MCF 10A (cell line): Measurements from ENCODE around the gene ATP7B. TPM values are rescaled to one million over a fixed set of nuclear protein-coding genes. Genes with fewer than 3 reads are reported as not detected.

Experiments used
- BruUV-seq: library from RNA; stranded (reverse); fragments of 400-500 nt; replicated peaks from 2 replicates; lab custom pipeline; 2021; lab: Mats Ljungman, UMichigan
- CTCF ChIA-PET: fragments of 300-600 bp; sonication (Branson Sonifier 250); formaldehyde crosslinking; extraction: SDS; loops from one replicate; lab custom pipeline; 2021; ENCODE audit warnings: antibody characterized with exemption, inconsistent platforms; lab: Yijun Ruan, JAX
- POLR2A ChIA-PET: fragments of 300-600, 350-650 bp; sonication (Branson Sonifier 250); formaldehyde crosslinking; extraction: SDS; loops from one replicate; lab custom pipeline; 2020; ENCODE audit warnings: antibody characterized with exemption, inconsistent platforms; lab: Yijun Ruan, JAX
- DNase-seq: peaks from one replicate; pipeline ENCODE4 v3.0.0-alpha.2; 2018; ENCODE audit not compliant: unreplicated experiment
- H3K27ac Mint-ChIP-seq: one replicate; pipeline ENCODE4 v1.8.0; 2022; ENCODE audit warnings: mild to moderate bottlenecking, low read depth, mixed read lengths; ENCODE audit not compliant: unreplicated experiment
- H3K27me3 Mint-ChIP-seq: one replicate; pipeline ENCODE4 v1.8.0; 2022; ENCODE audit warnings: mixed read lengths; ENCODE audit not compliant: insufficient read depth, unreplicated experiment
- H3K36me3 Mint-ChIP-seq: one replicate; pipeline ENCODE4 v1.8.0; 2022; ENCODE audit warnings: mild to moderate bottlenecking, moderate library complexity, mixed read lengths; ENCODE audit not compliant: insufficient read depth, unreplicated experiment
- H3K4me1 Mint-ChIP-seq: one replicate; pipeline ENCODE4 v1.8.0; 2022; ENCODE audit warnings: mixed read lengths; ENCODE audit not compliant: insufficient read depth, unreplicated experiment
- H3K4me3 Mint-ChIP-seq: one replicate; pipeline ENCODE4 v1.8.0; 2022; ENCODE audit warnings: mild to moderate bottlenecking, moderate library complexity, mixed read lengths; ENCODE audit not compliant: unreplicated experiment
- H3K9me3 Mint-ChIP-seq: one replicate; pipeline ENCODE4 v1.8.0; 2022; ENCODE audit warnings: mixed read lengths; ENCODE audit not compliant: unreplicated experiment
- CTCF ChIP-seq: fragments of 200-600 bp; IDR thresholded peaks from one replicate; pipeline ENCODE4 v1.8.0; 2022; ENCODE audit warnings: antibody characterized with exemption, mild to moderate bottlenecking; ENCODE audit not compliant: unreplicated experiment
- intact Hi-C: fragments of 100-400 bp; cut with micrococcal nuclease; formaldehyde crosslinking; loops from 2 replicates; pipeline ENCODE4 v1.14.1; 2022
- total RNA-seq: library from RNA; stranded (reverse); gene quantifications from 2 replicates; pipeline ENCODE4 v1.2.3, GENCODE V29; 2022

ATP7B gene
- total RNA-seq, 1 experiment from 2014 or later, result 3.2 TPM

- no peak overlapping the region for H3K27ac Mint-ChIP-seq
- H3K27me3 Mint-ChIP-seq, result no peaks in the 10 kb centered on the region
- H3K36me3 Mint-ChIP-seq, result peaks cover 8% of the 10 kb centered on the region
- POLR2A ChIA-PET, result interaction anchor here (0.6 kb wide), 1 partner anchor 160 kb away, joined by 3 read pairs; no protein-coding TSS in a partner anchor
- DNase-seq, result no peak
- CTCF ChIA-PET, result no interaction called here
- TF ChIP-seq CTCF, result no peak
- no peaks in the 10 kb centered on the region for H3K4me1 Mint-ChIP-seq
- no peak overlapping the region for H3K4me3 Mint-ChIP-seq
- H3K9me3 Mint-ChIP-seq, result no peaks in the 10 kb centered on the region
- intact Hi-C loops, result no loop called here
- no TSS peak for BruUV-seq
Observed at GRCh38 chr13:51967482-51968446, 43.5 kb downstream of the ATP7B start.

- ChIA-PET POLR2A (no interaction called here), CTCF (no interaction called here)
- no TSS peak for BruUV-seq
- Mint-ChIP-seq H3K9me3 (no peaks in the 10 kb centered on the region), H3K4me1 (no peaks in the 10 kb centered on the region), H3K36me3 (peaks cover 14% of the 10 kb centered on the region), H3K27me3 (no peaks in the 10 kb centered on the region), H3K4me3 (no peak overlapping the region), H3K27ac (no peak overlapping the region)
- intact Hi-C loops, result no loop called here
- DNase-seq, result no peak
- no peak for TF ChIP-seq CTCF
Observed at GRCh38 chr13:51966186-51966585, 45.1 kb downstream of the ATP7B start.

GRCh38 chr13:51961493-51962403, 49.5 kb downstream of the ATP7B start:
- H3K9me3 Mint-ChIP-seq, result no peaks in the 10 kb centered on the region
- intact Hi-C loops, result no loop called here
- ChIA-PET POLR2A (interaction anchor here (0.7 to 0.8 kb wide), 2 partner anchors 640 to 706 kb away, joined by 3 to 4 read pairs; no protein-coding TSS in a partner anchor), CTCF (interaction anchor here (0.6 to 1.2 kb wide), 2 partner anchors 10 to 144 kb away, joined by 5 read pairs; no protein-coding TSS in a partner anchor)
- DNase-seq, result no peak
- no peaks in the 10 kb centered on the region for H3K4me1 Mint-ChIP-seq
- no peak overlapping the region for H3K4me3 Mint-ChIP-seq
- H3K27me3 Mint-ChIP-seq, result no peaks in the 10 kb centered on the region
- H3K36me3 Mint-ChIP-seq, result peaks cover 7% of the 10 kb centered on the region
- no peak for TF ChIP-seq CTCF
- BruUV-seq, result no TSS peak
- no peak overlapping the region for H3K27ac Mint-ChIP-seq

GRCh38 chr13:51960766-51961165, 50.5 kb downstream of the ATP7B start:
- intact Hi-C loops, result no loop called here
- POLR2A ChIA-PET, result interaction anchor here (0.6 kb wide), 2 partner anchors 125 to 751 kb away, joined by 3 read pairs; no protein-coding TSS in a partner anchor
- no TSS peak for BruUV-seq
- no peak for TF ChIP-seq CTCF
- H3K27ac Mint-ChIP-seq, result no peak overlapping the region
- no peaks in the 10 kb centered on the region for H3K27me3 Mint-ChIP-seq
- H3K4me1 Mint-ChIP-seq, result no peaks in the 10 kb centered on the region
- peaks cover 7% of the 10 kb centered on the region for H3K36me3 Mint-ChIP-seq
- CTCF ChIA-PET, result no interaction called here
- DNase-seq, result no peak
- no peaks in the 10 kb centered on the region for H3K9me3 Mint-ChIP-seq
- no peak overlapping the region for H3K4me3 Mint-ChIP-seq
